HEK293 (cell line): ENCODE measurements around the gene RNF19B.

Experiments used
- ZNF48 ChIP-seq: fragments of 450-650 bp; formaldehyde crosslinking; IDR thresholded peaks from 2 replicates; pipeline ENCODE4 v1.5.1; 2016; ENCODE audit warnings: missing biosample characterization, missing genetic modification characterization
- ZNF530 ChIP-seq: fragments of 450-650 bp; formaldehyde crosslinking; IDR thresholded peaks from 2 replicates; pipeline ENCODE4 v1.5.1; 2016; ENCODE audit warnings: low read depth, missing biosample characterization, missing genetic modification characterization
- TF ChIP-seq, protein P1 (sequence below): fragments of 450-650 bp; formaldehyde crosslinking; IDR thresholded peaks from 2 replicates; pipeline ENCODE4 v1.5.1; 2016; ENCODE audit warnings: missing biosample characterization, missing genetic modification characterization
- TF ChIP-seq, protein P2 (sequence below): fragments of 450-650 bp; formaldehyde crosslinking; IDR thresholded peaks from 2 replicates; pipeline ENCODE4 v1.5.1; 2016; ENCODE audit warnings: missing biosample characterization, missing genetic modification characterization
- TF ChIP-seq, protein P3 (sequence below): fragments of 450-650 bp; formaldehyde crosslinking; IDR thresholded peaks from 2 replicates; pipeline ENCODE4 v1.5.1; 2016; ENCODE audit warnings: missing biosample characterization, missing genetic modification characterization, low read depth
- TF ChIP-seq, protein P4 (sequence below): fragments of 450-650 bp; formaldehyde crosslinking; IDR thresholded peaks from 2 replicates; pipeline ENCODE4 v1.5.1; 2016; ENCODE audit warnings: missing biosample characterization, missing genetic modification characterization, low read depth

DNA sequence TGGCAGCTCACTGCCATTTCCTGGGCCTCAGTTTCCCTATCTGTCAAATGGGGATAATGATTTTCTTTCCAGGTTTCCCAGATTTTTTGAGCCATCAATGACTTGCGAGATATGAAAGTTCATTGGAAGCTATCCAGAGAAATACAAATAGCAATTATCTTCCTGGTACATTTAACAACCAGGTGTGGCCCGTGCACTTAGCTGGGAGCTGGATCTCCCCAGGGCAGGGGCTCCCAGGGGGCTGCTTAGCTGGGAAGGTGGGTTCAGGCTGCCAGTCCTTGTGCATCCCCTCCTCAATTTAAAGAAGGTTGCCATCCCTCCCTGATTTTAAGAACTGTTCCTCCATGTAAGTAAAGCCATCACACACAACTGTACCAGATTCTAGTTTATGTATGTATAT is 59.8 kb downstream of the RNF19B start:
- TF ChIP-seq ZNF48 (tag by site-specific recombination), result no peak
- TF ChIP-seq, protein P1, sequence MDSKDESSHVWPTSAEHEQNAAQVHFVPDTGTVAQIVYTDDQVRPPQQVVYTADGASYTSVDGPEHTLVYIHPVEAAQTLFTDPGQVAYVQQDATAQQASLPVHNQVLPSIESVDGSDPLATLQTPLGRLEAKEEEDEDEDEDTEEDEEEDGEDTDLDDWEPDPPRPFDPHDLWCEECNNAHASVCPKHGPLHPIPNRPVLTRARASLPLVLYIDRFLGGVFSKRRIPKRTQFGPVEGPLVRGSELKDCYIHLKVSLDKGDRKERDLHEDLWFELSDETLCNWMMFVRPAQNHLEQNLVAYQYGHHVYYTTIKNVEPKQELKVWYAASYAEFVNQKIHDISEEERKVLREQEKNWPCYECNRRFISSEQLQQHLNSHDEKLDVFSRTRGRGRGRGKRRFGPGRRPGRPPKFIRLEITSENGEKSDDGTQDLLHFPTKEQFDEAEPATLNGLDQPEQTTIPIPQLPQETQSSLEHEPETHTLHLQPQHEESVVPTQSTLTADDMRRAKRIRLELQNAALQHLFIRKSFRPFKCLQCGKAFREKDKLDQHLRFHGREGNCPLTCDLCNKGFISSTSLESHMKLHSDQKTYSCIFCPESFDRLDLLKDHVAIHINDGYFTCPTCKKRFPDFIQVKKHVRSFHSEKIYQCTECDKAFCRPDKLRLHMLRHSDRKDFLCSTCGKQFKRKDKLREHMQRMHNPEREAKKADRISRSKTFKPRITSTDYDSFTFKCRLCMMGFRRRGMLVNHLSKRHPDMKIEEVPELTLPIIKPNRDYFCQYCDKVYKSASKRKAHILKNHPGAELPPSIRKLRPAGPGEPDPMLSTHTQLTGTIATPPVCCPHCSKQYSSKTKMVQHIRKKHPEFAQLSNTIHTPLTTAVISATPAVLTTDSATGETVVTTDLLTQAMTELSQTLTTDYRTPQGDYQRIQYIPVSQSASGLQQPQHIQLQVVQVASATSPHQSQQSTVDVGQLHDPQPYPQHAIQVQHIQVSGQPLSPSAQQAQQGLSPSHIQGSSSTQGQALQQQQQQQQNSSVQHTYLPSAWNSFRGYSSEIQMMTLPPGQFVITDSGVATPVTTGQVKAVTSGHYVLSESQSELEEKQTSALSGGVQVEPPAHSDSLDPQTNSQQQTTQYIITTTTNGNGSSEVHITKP (tag by site-specific recombination), result no peak
- TF ChIP-seq, protein P2, sequence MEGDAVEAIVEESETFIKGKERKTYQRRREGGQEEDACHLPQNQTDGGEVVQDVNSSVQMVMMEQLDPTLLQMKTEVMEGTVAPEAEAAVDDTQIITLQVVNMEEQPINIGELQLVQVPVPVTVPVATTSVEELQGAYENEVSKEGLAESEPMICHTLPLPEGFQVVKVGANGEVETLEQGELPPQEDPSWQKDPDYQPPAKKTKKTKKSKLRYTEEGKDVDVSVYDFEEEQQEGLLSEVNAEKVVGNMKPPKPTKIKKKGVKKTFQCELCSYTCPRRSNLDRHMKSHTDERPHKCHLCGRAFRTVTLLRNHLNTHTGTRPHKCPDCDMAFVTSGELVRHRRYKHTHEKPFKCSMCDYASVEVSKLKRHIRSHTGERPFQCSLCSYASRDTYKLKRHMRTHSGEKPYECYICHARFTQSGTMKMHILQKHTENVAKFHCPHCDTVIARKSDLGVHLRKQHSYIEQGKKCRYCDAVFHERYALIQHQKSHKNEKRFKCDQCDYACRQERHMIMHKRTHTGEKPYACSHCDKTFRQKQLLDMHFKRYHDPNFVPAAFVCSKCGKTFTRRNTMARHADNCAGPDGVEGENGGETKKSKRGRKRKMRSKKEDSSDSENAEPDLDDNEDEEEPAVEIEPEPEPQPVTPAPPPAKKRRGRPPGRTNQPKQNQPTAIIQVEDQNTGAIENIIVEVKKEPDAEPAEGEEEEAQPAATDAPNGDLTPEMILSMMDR (tag by site-specific recombination), result no peak
- TF ChIP-seq ZNF530, result no peak
- TF ChIP-seq, protein P3, sequence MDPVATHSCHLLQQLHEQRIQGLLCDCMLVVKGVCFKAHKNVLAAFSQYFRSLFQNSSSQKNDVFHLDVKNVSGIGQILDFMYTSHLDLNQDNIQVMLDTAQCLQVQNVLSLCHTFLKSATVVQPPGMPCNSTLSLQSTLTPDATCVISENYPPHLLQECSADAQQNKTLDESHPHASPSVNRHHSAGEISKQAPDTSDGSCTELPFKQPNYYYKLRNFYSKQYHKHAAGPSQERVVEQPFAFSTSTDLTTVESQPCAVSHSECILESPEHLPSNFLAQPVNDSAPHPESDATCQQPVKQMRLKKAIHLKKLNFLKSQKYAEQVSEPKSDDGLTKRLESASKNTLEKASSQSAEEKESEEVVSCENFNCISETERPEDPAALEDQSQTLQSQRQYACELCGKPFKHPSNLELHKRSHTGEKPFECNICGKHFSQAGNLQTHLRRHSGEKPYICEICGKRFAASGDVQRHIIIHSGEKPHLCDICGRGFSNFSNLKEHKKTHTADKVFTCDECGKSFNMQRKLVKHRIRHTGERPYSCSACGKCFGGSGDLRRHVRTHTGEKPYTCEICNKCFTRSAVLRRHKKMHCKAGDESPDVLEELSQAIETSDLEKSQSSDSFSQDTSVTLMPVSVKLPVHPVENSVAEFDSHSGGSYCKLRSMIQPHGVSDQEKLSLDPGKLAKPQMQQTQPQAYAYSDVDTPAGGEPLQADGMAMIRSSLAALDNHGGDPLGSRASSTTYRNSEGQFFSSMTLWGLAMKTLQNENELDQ (tag by site-specific recombination), result no peak
- TF ChIP-seq, protein P4, sequence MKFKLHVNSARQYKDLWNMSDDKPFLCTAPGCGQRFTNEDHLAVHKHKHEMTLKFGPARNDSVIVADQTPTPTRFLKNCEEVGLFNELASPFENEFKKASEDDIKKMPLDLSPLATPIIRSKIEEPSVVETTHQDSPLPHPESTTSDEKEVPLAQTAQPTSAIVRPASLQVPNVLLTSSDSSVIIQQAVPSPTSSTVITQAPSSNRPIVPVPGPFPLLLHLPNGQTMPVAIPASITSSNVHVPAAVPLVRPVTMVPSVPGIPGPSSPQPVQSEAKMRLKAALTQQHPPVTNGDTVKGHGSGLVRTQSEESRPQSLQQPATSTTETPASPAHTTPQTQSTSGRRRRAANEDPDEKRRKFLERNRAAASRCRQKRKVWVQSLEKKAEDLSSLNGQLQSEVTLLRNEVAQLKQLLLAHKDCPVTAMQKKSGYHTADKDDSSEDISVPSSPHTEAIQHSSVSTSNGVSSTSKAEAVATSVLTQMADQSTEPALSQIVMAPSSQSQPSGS, result no peak
